ENCODE results near the gene SLC12A7.

SLC12A7 gene

GRCh38 chr5:1058083-1058945, 53.5 kb downstream of the SLC12A7 start:
- Histone ChIP-seq H2AFZ (ENCODE audit: low read depth, low read length) (no peak overlapping the region), H3K4me3 (ENCODE audit: low read length) (no peak overlapping the region), H3K27me3 (ENCODE audit: insufficient read depth, low read length) (no peaks in the 10 kb centered on the region), H3K36me3 (ENCODE audit: insufficient read depth, low read length) (peaks cover 34% of the 10 kb centered on the region), H3K9me3 (ENCODE audit: low read length) (no peaks in the 10 kb centered on the region), H3K4me1 (ENCODE audit: insufficient read depth, low read length) (no peaks in the 10 kb centered on the region)

- Histone ChIP-seq H3K4me1 (ENCODE audit: insufficient read depth, low read length) (no peaks in the 10 kb centered on the region), H3K4me3 (ENCODE audit: low read length) (no peak overlapping the region), H3K9me3 (ENCODE audit: low read length) (no peaks in the 10 kb centered on the region), H3K27me3 (ENCODE audit: insufficient read depth, low read length) (no peaks in the 10 kb centered on the region), H2AFZ (ENCODE audit: low read depth, low read length) (no peak overlapping the region), H3K36me3 (ENCODE audit: insufficient read depth, low read length) (peaks cover 29% of the 10 kb centered on the region)
Measured at GRCh38 chr5:1057485-1058082, 54.3 kb downstream of the SLC12A7 start.

GRCh38 chr5:1056611-1057484, 55.0 kb downstream of the SLC12A7 start:
- Histone ChIP-seq H3K4me3 (ENCODE audit: low read length) (no peak overlapping the region), H3K4me1 (ENCODE audit: insufficient read depth, low read length) (no peaks in the 10 kb centered on the region), H2AFZ (ENCODE audit: low read depth, low read length) (no peak overlapping the region), H3K27me3 (ENCODE audit: insufficient read depth, low read length) (no peaks in the 10 kb centered on the region), H3K9me3 (ENCODE audit: low read length) (no peaks in the 10 kb centered on the region), H3K36me3 (ENCODE audit: insufficient read depth, low read length) (peaks cover 36% of the 10 kb centered on the region)

GRCh38 chr5:1055896-1056610, 55.8 kb downstream of the SLC12A7 start:
- Histone ChIP-seq H3K27me3 (ENCODE audit: insufficient read depth, low read length) (no peaks in the 10 kb centered on the region), H3K4me3 (ENCODE audit: low read length) (no peak overlapping the region), H3K36me3 (ENCODE audit: insufficient read depth, low read length) (peaks cover 39% of the 10 kb centered on the region), H2AFZ (ENCODE audit: low read depth, low read length) (no peak overlapping the region), H3K9me3 (ENCODE audit: low read length) (no peaks in the 10 kb centered on the region), H3K4me1 (ENCODE audit: insufficient read depth, low read length) (no peaks in the 10 kb centered on the region)

GRCh38 chr5:1054799-1055775, 56.8 kb downstream of the SLC12A7 start:
- Histone ChIP-seq H2AFZ (ENCODE audit: low read depth, low read length) (no peak overlapping the region), H3K27me3 (ENCODE audit: insufficient read depth, low read length) (no peaks in the 10 kb centered on the region), H3K4me3 (ENCODE audit: low read length) (no peak overlapping the region), H3K36me3 (ENCODE audit: insufficient read depth, low read length) (peaks cover 37% of the 10 kb centered on the region), H3K9me3 (ENCODE audit: low read length) (no peaks in the 10 kb centered on the region), H3K4me1 (ENCODE audit: insufficient read depth, low read length) (no peaks in the 10 kb centered on the region)

- Histone ChIP-seq H3K4me1 (ENCODE audit: insufficient read depth, low read length) (no peaks in the 10 kb centered on the region), H3K27me3 (ENCODE audit: insufficient read depth, low read length) (no peaks in the 10 kb centered on the region)
Measured at GRCh38 chr5:1054018-1054798, 57.7 kb downstream of the SLC12A7 start.

GRCh38 chr5:1053391-1054017, 58.4 kb downstream of the SLC12A7 start:
- Histone ChIP-seq H3K4me3 (ENCODE audit: low read length) (no peak overlapping the region), H2AFZ (ENCODE audit: low read depth, low read length) (no peak overlapping the region), H3K27me3 (ENCODE audit: insufficient read depth, low read length) (no peaks in the 10 kb centered on the region), H3K36me3 (ENCODE audit: insufficient read depth, low read length) (peaks cover 37% of the 10 kb centered on the region), H3K9me3 (ENCODE audit: low read length) (no peaks in the 10 kb centered on the region), H3K4me1 (ENCODE audit: insufficient read depth, low read length) (no peaks in the 10 kb centered on the region)

More at GRCh38 chr5:1054018-1054798, 57.7 kb downstream of the SLC12A7 start:
- Histone ChIP-seq H2AFZ (ENCODE audit: low read depth, low read length) (no peak overlapping the region), H3K4me3 (ENCODE audit: low read length) (no peak overlapping the region), H3K9me3 (ENCODE audit: low read length) (no peaks in the 10 kb centered on the region), H3K36me3 (ENCODE audit: insufficient read depth, low read length) (peaks cover 37% of the 10 kb centered on the region)

- H2AFZ ChIP-seq (ENCODE audit: low read depth, low read length) = no peak overlapping the region
- no peaks in the 10 kb centered on the region for H3K4me1 ChIP-seq (ENCODE audit: insufficient read depth, low read length)
- H3K36me3 ChIP-seq (ENCODE audit: insufficient read depth, low read length) = peaks cover 37% of the 10 kb centered on the region
- H3K9me3 ChIP-seq (ENCODE audit: low read length) = no peaks in the 10 kb centered on the region
- no peak overlapping the region for H3K4me3 ChIP-seq (ENCODE audit: low read length)
- no peaks in the 10 kb centered on the region for H3K27me3 ChIP-seq (ENCODE audit: insufficient read depth, low read length)
Measured at GRCh38 chr5:1052641-1053390, 59.0 kb downstream of the SLC12A7 start.

GRCh38 chr5:1052076-1052475, 59.8 kb downstream of the SLC12A7 start:
- Histone ChIP-seq H3K36me3 (ENCODE audit: insufficient read depth, low read length) (peaks cover 32% of the 10 kb centered on the region), H3K9me3 (ENCODE audit: low read length) (no peaks in the 10 kb centered on the region), H3K27me3 (ENCODE audit: insufficient read depth, low read length) (no peaks in the 10 kb centered on the region)

GRCh38 chr5:1051366-1051720, 60.5 kb downstream of the SLC12A7 start:
- H3K9me3 ChIP-seq (ENCODE audit: low read length) = no peaks in the 10 kb centered on the region
- H3K27me3 ChIP-seq (ENCODE audit: insufficient read depth, low read length) = no peaks in the 10 kb centered on the region
- H2AFZ ChIP-seq (ENCODE audit: low read depth, low read length) = no peak overlapping the region
- peaks cover 26% of the 10 kb centered on the region for H3K36me3 ChIP-seq (ENCODE audit: insufficient read depth, low read length)
- no peaks in the 10 kb centered on the region for H3K4me1 ChIP-seq (ENCODE audit: insufficient read depth, low read length)
- no peak overlapping the region for H3K4me3 ChIP-seq (ENCODE audit: low read length)

More at GRCh38 chr5:1052076-1052475, 59.8 kb downstream of the SLC12A7 start:
- Histone ChIP-seq H2AFZ (ENCODE audit: low read depth, low read length) (no peak overlapping the region), H3K4me3 (ENCODE audit: low read length) (no peak overlapping the region), H3K4me1 (ENCODE audit: insufficient read depth, low read length) (no peaks in the 10 kb centered on the region)
